Lower leg skin (tissue), 4 donors: ENCODE results near the gene KLHDC4. TPM values are rescaled to one million over a fixed set of nuclear protein-coding genes. Genes with fewer than 3 reads are reported as not detected.

Source experiments
- DNase-seq, 2 donors: peaks; one replicate each; pipeline ENCODE4 v3.0.0-alpha.2; 2019; ENCODE audit warnings: low spot score in 2 of 2
- H3K4me3 ChIP-seq: fragments of 200-600 bp; sonication (generic); 2 replicates; pipeline ENCODE4 v1.5.1; 2017; ENCODE audit warnings: mild to moderate bottlenecking, low read depth; ENCODE audit not compliant: poor library complexity, severe bottlenecking
- CTCF ChIP-seq, 3 donors: fragments of 450-650 bp; IDR thresholded peaks; one replicate each; pipeline ENCODE4 v1.5.1; 2016; ENCODE audit warnings: antibody characterized with exemption in 3 of 3, mild to moderate bottlenecking in 3 of 3, moderate library complexity in 2 of 3
- POLR2A ChIP-seq, 2 donors: fragments of 450-650 bp; IDR thresholded peaks; one replicate each; pipeline ENCODE4 v1.6.1; 2016 to 2017; ENCODE audit warnings: antibody characterized with exemption in 2 of 2, mild to moderate bottlenecking in 1 of 2, moderate library complexity in 1 of 2
- WGBS, 2 donors: methylation state at CpG; one replicate each; pipeline ENCODE4 v1.1.5; 2018; 5-methylcytosine and 5-hydroxymethylcytosine counted together
- intact Hi-C: fragments of 100-400 bp; cut with DNase I; formaldehyde crosslinking; loops from one replicate; pipeline ENCODE4 v1.15.0; 2023; ENCODE audit warnings: low total_unique reads
- total RNA-seq, 4 donors: library from RNA; depleted of rRNA; stranded (reverse); fragments of >200 nt; gene quantifications; one replicate each; pipeline ENCODE4 v1.1.0, GENCODE V29; 2016

KLHDC4 gene
- total RNA-seq, 4 donors from 2014 or later, result 25.8 to 70.0 (median 38.1) TPM

GRCh38 chr16:87687126-87687910 is 78.5 kb downstream of the KLHDC4 start:
- intact Hi-C loops, result no loop called here
- no peak for TF ChIP-seq CTCF (IDR thresholded peaks at IDR 0.05)
- no peak for TF ChIP-seq POLR2A (IDR thresholded peaks at IDR 0.05)
- 57 to 63% methylated on average over 27 to 29 of the region's 31 CpGs for WGBS, 2 donors
- H3K4me3 ChIP-seq, result no peak overlapping the region
- no peak for DNase-seq

GRCh38 chr16:87686697-87687096 is 79.1 kb downstream of the KLHDC4 start:
- TF ChIP-seq POLR2A (IDR thresholded peaks at IDR 0.05) (no peak), CTCF (IDR thresholded peaks at IDR 0.05) (no peak)
- no peak overlapping the region for H3K4me3 ChIP-seq
- no peak for DNase-seq

DNA sequence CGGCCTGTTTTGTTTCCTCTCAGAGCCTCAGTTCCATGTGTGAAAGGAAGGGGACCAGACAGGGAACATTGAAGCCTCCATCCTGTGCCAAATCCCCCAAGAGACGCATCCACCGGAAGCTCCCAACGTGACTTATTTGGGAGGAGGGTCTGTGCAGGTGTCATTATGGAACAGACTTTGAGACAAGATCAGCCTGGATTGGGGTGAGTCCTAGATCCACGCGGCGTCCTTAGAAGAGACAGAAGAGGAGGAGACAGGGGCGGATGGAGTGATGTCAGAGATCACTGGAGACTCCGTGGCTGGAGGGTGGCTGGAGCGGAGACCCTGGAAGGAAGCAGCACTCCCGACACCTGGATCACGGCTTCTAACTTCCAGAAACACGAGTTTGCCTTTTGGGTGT is 80.0 kb downstream of the KLHDC4 start:
- H3K4me3 ChIP-seq, result no peak overlapping the region
- no peak for DNase-seq
- WGBS, 2 donors, result 75 to 76% methylated on average over 13 of the region's 13 CpGs
- intact Hi-C loops, result no loop called here
- TF ChIP-seq POLR2A (IDR thresholded peaks at IDR 0.05) (no peak), CTCF (IDR thresholded peaks at IDR 0.05) (no peak)

More at GRCh38 chr16:87686697-87687096, 79.1 kb downstream of the KLHDC4 start:
- intact Hi-C loops, result no loop called here
- 53 to 73% methylated on average over 10 to 13 of the region's 13 CpGs for WGBS, 2 donors

- no peak for DNase-seq
- no peak overlapping the region for H3K4me3 ChIP-seq
- TF ChIP-seq POLR2A (IDR thresholded peaks at IDR 0.05) (no peak), CTCF (IDR thresholded peaks at IDR 0.05) (no peak)
- WGBS, 2 donors, result 81 to 83% methylated on average over 19 of the region's 19 CpGs
- intact Hi-C loops, result no loop called here
Observed at GRCh38 chr16:87685405-87685755, 80.4 kb downstream of the KLHDC4 start.

DNA sequence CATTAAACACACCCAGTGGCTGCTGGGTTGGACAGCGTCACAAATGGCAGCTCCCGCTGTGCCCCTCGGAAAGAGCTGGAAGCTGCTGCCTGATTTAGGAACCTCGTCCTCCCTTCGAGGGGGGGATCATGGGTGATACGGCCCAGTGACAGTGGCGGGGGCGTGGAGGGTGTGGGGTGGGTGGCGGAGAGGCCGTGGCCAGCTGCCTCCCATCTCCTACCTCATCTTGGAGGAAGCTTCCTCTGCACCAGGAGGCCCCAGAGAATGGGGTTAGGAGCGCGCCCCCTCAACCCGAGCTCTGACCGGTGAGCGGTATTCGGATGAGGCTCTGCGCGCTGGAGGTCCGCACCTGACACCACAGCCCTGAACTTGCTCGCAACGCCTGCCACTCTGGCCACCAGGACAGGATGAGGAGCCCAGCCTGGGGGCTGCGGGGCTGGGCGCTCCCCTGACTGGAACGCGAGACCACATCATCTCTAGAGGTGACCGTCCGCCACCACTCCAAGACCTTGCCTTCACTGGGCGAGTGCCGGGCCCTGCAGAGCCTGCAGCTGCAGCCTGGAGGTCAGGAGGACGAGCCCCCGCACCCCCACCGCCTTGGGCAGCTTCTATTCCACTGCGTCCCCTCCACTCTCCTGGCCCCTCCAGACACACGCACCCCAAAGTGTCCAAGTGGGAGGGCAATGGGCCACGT is 80.9 kb downstream of the KLHDC4 start:
- H3K4me3 ChIP-seq, result no peak overlapping the region
- DNase-seq, result no peak
- WGBS, 2 donors, result 85 to 87% methylated on average over 21 to 35 of the region's 35 CpGs
- intact Hi-C loops, result no loop called here
- TF ChIP-seq CTCF (IDR thresholded peaks at IDR 0.05) (no peak), POLR2A (IDR thresholded peaks at IDR 0.05) (no peak)
